Aorta (tissue), 5 donors: ENCODE data around the gene CAPN7. TPM values are rescaled to one million over a fixed set of nuclear protein-coding genes. Genes with fewer than 3 reads are reported as not detected.

ENCODE experiments used
- ATAC-seq: fragments of 200-7000 bp; cut with Tn5 transposase; one replicate; pipeline ENCODE4 v1.9.1; 2022; ENCODE audit warnings: moderate library complexity; ENCODE audit not compliant: low FRiP score
- DNase-seq, 2 donors: peaks; one replicate each; pipeline ENCODE4 v3.0.0-alpha.2; 2020
- H3K27ac ChIP-seq, 2 donors: one replicate each; pipeline ENCODE4 v1.5.1; 2013; ENCODE audit warnings: low read length in 2 of 2, mild to moderate bottlenecking in 2 of 2, moderate library complexity in 2 of 2, control low read depth in 1 of 2, inconsistent platforms in 1 of 2, low read depth in 1 of 2
- H3K27me3 ChIP-seq, 2 donors: one replicate each; pipeline ENCODE4 v1.6.1; 2013; ENCODE audit warnings: control low read depth in 1 of 2, low read length in 1 of 2, mild to moderate bottlenecking in 1 of 2, moderate library complexity in 1 of 2; ENCODE audit not compliant: insufficient read depth in 2 of 2, control insufficient read depth in 1 of 2
- H3K36me3 ChIP-seq, 2 donors: one replicate each; pipeline ENCODE4 v1.6.1; 2013; ENCODE audit warnings: control low read depth in 1 of 2, low read length in 1 of 2, mild to moderate bottlenecking in 1 of 2; ENCODE audit not compliant: insufficient read depth in 2 of 2, control insufficient read depth in 1 of 2
- H3K4me1 ChIP-seq, 2 donors: one replicate each; pipeline ENCODE4 v1.6.1; 2013; ENCODE audit warnings: low read length in 2 of 2, control low read depth in 1 of 2, mild to moderate bottlenecking in 1 of 2, moderate library complexity in 1 of 2; ENCODE audit not compliant: insufficient read depth in 2 of 2, control insufficient read depth in 1 of 2
- H3K4me3 ChIP-seq, 2 donors: one replicate each; pipeline ENCODE4 v1.5.1; 2013; ENCODE audit warnings: low read length in 2 of 2, control low read depth in 1 of 2, mild to moderate bottlenecking in 1 of 2
- H3K9me3 ChIP-seq: one replicate; pipeline ENCODE4 v1.6.1; 2013; ENCODE audit warnings: mild to moderate bottlenecking, low read length; ENCODE audit not compliant: control insufficient read depth
- WGBS, 2 donors: extraction: QIAGEN DNeasy Blood & Tissue Kit; methylation state at CpG; one replicate each; pipeline ENCODE4 v1.1.7; 2013; 5-methylcytosine and 5-hydroxymethylcytosine counted together
- intact Hi-C, 2 donors: fragments of 100-400 bp; cut with DNase I; formaldehyde crosslinking; loops; one replicate each; pipeline versions ENCODE4 v1.14.2 to v1.15.0; 2022
- polyA plus RNA-seq, 2 donors: library from polyadenylated mRNA; stranded (reverse); fragments of 200-250 nt; gene quantifications; one replicate each; pipeline ENCODE4 v1.2.3, GENCODE V29; 2013
- total RNA-seq, 2 donors: library from RNA; stranded (reverse); fragmentation: NEBNext Ultra II Directional; extraction: Animal tissue kit (Norgen Biotek cat#: 25700); gene quantifications; one replicate each; pipeline ENCODE4 v1.2.1, GENCODE V29; 2021
- donor health status: healthy with polysubstance abuse.
- donor health status: Bipolar disorder and iron deficiency.
- donor health status: DM: no; HTN: no; CAD: no.
- donor health status: DM: no; HTN: no; CAD: no.
- donor health status: DM: yes; HTN: yes; CAD: no.

Gene CAPN7
- total and polyA plus RNA-seq, 4 donors: 14.5 to 54.4 (median 36.1) TPM

- DNase-seq: no peak
- no peaks in the 10 kb centered on the region for H3K9me3 ChIP-seq
- WGBS, 2 donors: 94 to 95% methylated on average over 9 of the region's 9 CpGs
- H3K27me3 ChIP-seq: no peaks in the 10 kb centered on the region
- H3K4me3 ChIP-seq: no peak overlapping the region
- no peaks in the 10 kb centered on the region for H3K4me1 ChIP-seq
- ATAC-seq: no peak
- H3K27ac ChIP-seq: no peak overlapping the region
- intact Hi-C loops: no loop called here
- H3K36me3 ChIP-seq: peaks cover 2 to 3% of the 10 kb centered on the region in 2 donors
Measured at GRCh38 chr3:15262021-15262420, 56.0 kb downstream of the CAPN7 start.

GRCh38 chr3:15263120-15263519 is 57.1 kb downstream of the CAPN7 start:
- Histone ChIP-seq H3K36me3 (peaks cover under 1 to 2% of the 10 kb centered on the region in 2 donors), H3K27ac (no peak overlapping the region), H3K4me1 (no peaks in the 10 kb centered on the region), H3K27me3 (no peaks in the 10 kb centered on the region), H3K4me3 (no peak overlapping the region), H3K9me3 (no peaks in the 10 kb centered on the region)
- intact Hi-C loops: no loop called here
- no peak for ATAC-seq
- WGBS, 2 donors: 72 to 75% methylated on average over 4 of the region's 4 CpGs
- no peak for DNase-seq

- Histone ChIP-seq H3K9me3 (no peaks in the 10 kb centered on the region), H3K4me3 (no peak overlapping the region), H3K27ac (no peak overlapping the region), H3K36me3 (no peaks in the 10 kb centered on the region), H3K27me3 (no peaks in the 10 kb centered on the region), H3K4me1 (no peaks in the 10 kb centered on the region)
- DNase-seq (no peak), ATAC-seq (no peak)
- WGBS, 2 donors: 69 to 76% methylated on average over 2 of the region's 2 CpGs
- intact Hi-C loops: no loop called here
Measured at GRCh38 chr3:15263926-15264325, 57.9 kb downstream of the CAPN7 start.

GRCh38 chr3:15264486-15264885 is 58.4 kb downstream of the CAPN7 start:
- Histone ChIP-seq H3K27me3 (no peaks in the 10 kb centered on the region), H3K4me3 (no peak overlapping the region), H3K9me3 (no peaks in the 10 kb centered on the region), H3K4me1 (no peaks in the 10 kb centered on the region), H3K27ac (no peak overlapping the region), H3K36me3 (no peaks in the 10 kb centered on the region)
- ATAC-seq: no peak
- intact Hi-C loops: no loop called here
- 47 to 48% methylated on average over 2 of the region's 2 CpGs for WGBS, 2 donors
- no peak for DNase-seq

GRCh38 chr3:15265655-15266509 is 59.8 kb downstream of the CAPN7 start:
- intact Hi-C loops: no loop called here
- DNase-seq (no peak), ATAC-seq (no peak)
- Histone ChIP-seq H3K9me3 (no peaks in the 10 kb centered on the region), H3K36me3 (no peaks in the 10 kb centered on the region), H3K27ac (no peak overlapping the region), H3K4me3 (no peak overlapping the region), H3K4me1 (no peaks in the 10 kb centered on the region), H3K27me3 (no peaks in the 10 kb centered on the region)
- 87 to 89% methylated on average over 19 of the region's 19 CpGs for WGBS, 2 donors

- no peaks in the 10 kb centered on the region for H3K36me3 ChIP-seq
- intact Hi-C loops: no loop called here
- H3K4me3 ChIP-seq: no peak overlapping the region
- no peaks in the 10 kb centered on the region for H3K4me1 ChIP-seq
- no peak for ATAC-seq
- no peaks in the 10 kb centered on the region for H3K27me3 ChIP-seq
- WGBS, 2 donors: 79 to 85% methylated on average over 13 of the region's 13 CpGs
- H3K27ac ChIP-seq: no peak overlapping the region
- H3K9me3 ChIP-seq: no peaks in the 10 kb centered on the region
- DNase-seq: no peak
Measured at GRCh38 chr3:15266510-15267376, 60.7 kb downstream of the CAPN7 start.

GRCh38 chr3:15267502-15267901 is 61.5 kb downstream of the CAPN7 start:
- DNase-seq (no peak), ATAC-seq (no peak)
- no peak overlapping the region for H3K4me3 ChIP-seq
- H3K27me3 ChIP-seq: no peaks in the 10 kb centered on the region
- no peak overlapping the region for H3K27ac ChIP-seq
- WGBS, 2 donors: 94% methylated on average over 3 of the region's 3 CpGs
- intact Hi-C loops: no loop called here
- no peaks in the 10 kb centered on the region for H3K4me1 ChIP-seq
- H3K36me3 ChIP-seq: no peaks in the 10 kb centered on the region
- H3K9me3 ChIP-seq: no peaks in the 10 kb centered on the region

GRCh38 chr3:15268033-15268631 is 62.1 kb downstream of the CAPN7 start:
- H3K36me3 ChIP-seq: no peaks in the 10 kb centered on the region
- DNase-seq (peak; percentile 92 to 95), ATAC-seq (peak; percentile 88)
- no peaks in the 10 kb centered on the region for H3K27me3 ChIP-seq
- WGBS, 2 donors: 23 to 29% methylated on average over 15 of the region's 15 CpGs
- H3K4me1 ChIP-seq: no peaks in the 10 kb centered on the region
- H3K27ac ChIP-seq: no peak overlapping the region
- no peak overlapping the region for H3K4me3 ChIP-seq
- H3K9me3 ChIP-seq: no peaks in the 10 kb centered on the region
- intact Hi-C loops: loop anchor here (1.0 kb wide), 3 partner anchors 62 to 110 kb away; partner anchors contain the start of gene SH3BP5 (in 1 of the 2)
